ENCODE results near the gene POC1A.
A peak's percentile ranks its signal among the peaks of the same experiment; 100 is the strongest.

POC1A gene

DNA sequence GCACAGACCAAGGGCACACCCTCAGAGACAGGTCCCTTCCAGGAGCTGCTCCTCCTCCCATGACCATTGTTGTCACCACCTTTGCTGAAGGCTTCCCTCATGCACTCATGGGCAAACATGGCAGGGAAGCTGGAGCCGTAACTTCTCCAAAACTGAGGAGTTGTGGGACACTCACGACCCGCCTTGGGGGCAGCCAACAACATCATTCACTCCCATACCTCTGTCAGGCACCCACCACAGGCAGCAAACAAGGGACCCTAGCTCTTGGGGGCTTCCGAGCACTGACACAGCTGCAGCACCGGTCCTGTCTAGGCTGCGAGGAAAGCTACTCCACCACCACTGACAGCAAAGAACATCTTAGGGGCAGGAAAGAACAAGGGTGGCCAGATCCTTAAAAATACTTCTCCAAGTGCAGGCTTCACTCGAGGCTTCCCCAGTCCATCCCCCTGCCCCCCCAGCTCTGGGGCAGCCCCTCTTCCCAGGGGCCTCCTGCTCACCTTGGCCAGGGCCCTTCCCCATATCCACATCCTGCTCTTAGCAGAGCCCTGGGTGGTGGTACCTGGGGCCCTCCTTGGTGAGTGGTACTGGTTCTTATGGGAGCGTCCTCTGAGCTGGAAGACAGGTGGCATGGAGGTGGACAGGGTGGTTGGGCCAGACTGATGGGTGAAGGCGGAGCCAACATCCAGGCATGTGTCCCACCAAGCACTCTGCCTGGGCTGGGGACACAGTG lies 69.8 kb downstream of the POC1A start:
- DNase-seq (ENCODE audit: low spot score): no peak

DNA sequence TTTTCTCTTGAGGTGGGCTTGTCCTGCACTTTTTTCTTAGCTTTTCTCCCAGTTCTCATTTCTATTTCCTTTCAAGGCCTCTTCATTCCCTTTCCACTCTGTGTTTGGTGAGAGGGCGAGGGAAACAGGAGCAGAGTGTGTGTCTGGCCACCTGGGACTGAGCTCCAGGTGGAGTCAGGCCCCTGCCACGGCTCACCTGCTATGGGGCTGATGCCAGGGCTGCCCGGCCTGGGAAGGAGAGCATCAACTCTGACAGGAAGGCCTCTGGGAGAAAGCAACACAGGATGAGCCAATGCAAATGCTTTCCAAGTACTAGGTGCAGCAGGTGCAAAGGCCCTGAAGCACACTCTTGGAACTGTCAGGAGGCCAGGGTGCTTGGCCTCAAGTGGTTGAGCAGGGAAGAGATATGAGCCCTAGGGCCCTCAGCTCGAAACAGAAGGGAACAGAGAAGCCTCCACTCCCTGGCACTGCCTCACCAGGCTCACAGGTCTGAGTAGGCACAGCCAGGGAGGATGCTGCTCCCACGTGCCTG lies 70.6 kb downstream of the POC1A start:
- no peak for DNase-seq (ENCODE audit: low spot score)

DNA sequence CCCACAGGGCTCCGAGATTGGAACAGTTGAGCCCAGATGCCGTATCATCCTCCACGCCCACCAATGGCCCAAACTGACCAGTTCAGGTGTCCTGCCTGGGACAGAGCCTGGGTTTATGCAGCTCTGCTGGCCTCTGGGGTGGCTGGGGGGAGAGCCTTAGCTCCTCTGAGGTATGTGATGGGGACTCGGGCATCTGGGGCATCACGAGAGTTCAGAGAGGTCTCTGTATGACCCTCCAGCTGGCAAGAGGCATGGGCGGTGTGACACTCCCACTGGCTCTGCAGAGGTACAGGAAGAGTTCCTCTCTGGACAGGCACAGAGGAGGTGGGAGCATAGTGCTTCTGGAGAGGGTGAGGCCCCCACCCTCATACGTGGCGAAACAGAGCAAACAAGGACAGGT lies 71.3 kb downstream of the POC1A start:
- no peak for DNase-seq (ENCODE audit: low spot score)

DNA sequence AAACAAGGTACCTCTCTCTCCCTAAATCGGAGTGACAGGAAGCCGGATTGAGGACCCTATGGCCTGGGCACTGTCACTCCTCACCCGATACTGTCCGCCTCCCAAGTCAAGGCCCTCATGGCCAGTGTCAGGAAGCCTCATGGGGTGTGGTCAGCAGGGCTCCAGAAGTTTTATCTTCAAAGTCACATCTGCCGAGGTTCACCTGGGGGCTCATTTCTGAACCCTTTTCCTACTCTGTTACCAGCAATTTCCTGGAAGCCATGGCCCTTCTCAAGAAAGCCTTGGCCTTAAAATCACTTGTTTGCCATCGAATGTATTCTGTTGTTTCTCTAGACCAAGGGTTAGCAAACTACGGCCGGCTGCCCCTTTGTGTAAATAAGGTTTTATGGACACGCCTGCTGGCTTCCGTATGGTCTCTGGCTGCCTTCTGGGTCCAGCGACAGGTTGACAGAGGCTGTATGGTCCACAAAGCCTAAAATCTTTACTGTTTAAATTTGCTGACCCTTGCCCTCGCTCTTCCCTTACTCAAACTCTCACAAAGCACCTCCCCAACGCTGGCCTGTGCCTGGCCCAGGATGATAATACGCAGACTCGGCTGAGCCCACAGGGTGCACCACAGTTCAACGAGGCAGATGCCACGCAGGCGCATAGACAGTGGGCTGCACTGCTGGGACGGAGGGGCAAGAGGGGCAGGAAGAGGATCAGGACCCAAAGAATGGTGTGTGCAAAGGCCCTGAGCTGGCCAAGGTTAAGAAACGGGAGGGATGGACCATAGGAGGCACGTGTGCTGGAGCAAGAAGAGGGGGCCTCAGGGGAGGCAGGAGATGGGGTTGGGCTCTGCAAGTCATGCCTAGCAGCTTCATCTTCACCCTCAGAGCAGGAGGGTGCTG lies 73.1 kb downstream of the POC1A start:
- DNase-seq (ENCODE audit: low spot score): no peak

GRCh38 chr3:52079958-52080357 lies 74.3 kb downstream of the POC1A start:
- no peak for DNase-seq (ENCODE audit: low spot score)

DNA sequence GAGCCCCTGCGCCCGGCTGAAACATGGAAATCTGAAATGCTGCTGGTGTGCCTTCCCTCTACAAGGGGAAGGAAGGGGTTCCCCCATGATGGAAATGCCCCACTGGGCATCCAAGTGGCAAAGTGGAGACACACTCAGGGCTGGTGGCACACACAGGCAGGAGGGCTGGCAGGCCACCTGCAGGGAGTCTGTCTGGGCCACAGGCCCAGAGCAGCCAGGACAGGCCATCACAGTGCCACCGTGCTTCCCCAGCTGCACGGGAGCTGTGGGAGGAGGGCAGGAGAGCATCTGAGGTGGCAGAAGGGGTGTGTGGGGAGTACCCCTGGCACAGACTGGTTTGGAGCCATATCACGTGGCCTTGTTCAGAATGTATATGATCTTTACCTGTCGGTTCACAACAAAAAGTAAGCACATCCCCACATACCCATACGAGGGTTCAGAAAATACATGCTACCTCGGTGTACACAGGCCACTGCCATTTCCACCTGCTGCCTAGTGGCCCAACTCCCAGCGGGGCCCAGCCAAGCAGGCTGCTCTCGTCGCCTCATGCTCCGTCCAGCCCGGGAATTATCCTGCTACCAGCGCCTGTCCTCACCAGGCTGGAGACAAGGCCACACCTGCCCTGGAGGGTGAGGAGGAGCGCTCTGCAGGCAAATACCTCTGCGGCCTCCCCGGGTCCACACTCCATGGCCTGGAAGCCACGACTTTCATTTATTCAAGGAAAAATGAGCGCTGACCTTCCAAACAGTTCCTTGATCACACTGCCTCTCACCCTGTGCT lies 75.3 kb downstream of the POC1A start:
- DNase-seq (ENCODE audit: low spot score): no peak

- DNase-seq (ENCODE audit: low spot score): no peak
Observed at GRCh38 chr3:52077925-52078324, 76.3 kb downstream of the POC1A start.

DNA sequence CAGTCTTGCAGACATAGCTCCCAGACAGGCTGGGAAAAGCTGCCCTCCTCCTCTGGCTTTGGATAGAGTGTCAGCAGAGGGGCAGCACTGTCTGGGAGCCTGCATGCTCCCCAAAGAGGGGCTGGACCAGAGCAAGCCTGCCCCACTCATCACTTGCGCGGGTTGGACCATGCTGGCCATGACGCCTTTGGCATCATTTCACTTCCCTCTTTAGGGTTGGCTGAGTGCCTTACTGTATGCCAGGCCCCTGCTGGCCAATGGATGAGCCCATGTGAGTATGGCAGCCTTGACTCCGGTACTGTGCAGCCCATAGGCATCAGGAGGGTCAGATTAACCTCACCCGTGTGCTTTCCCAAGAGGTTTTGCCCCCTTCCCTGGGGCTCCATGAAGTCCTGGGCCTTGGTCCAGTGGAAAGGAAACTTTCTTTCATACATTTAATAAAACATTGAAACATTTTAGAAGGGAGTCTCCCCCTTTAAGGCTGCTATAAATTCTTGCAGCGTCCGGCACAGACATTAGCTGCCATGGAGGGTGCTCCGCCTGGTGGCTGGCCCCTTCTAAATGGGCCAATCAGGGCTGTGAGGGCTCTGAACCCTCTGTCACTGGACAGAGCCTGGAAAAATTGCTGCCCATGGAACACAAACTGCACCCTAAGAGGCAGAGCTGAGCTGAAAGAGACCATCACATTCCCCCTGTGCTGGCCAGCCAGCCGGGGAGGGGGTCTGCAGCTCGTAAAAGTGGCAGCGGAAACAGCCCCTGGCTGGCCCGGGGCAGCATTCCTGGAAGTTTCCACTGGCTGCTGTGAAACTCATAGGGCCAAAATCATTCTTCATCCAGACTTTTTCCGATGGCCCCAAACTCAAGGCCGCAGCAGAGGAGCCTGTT lies 77.1 kb downstream of the POC1A start:
- DNase-seq (ENCODE audit: low spot score): no peak

DNA sequence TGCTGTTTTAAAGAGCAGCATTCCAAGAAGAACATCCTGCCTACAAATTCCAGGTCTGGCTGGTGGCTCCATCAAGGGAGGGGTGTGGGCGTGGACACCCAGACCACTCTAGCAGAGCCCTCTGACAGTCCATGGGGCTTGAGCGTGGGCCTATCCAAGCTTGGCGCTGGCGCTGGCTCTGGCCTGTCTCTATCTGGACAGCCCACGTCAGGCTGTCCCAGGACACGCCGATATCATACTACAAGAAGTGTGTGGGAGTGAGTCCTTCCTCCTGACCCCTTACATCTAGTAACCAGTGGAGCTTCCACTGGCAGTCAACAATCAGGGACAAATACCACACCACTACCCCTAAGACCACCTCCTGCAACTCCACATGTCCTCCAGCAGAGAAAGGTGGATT lies 80.7 kb downstream of the POC1A start:
- no peak for DNase-seq (ENCODE audit: low spot score)

- DNase-seq (ENCODE audit: low spot score): no peak
Observed at GRCh38 chr3:52072471-52072870, 81.8 kb downstream of the POC1A start.

GRCh38 chr3:52072020-52072419 lies 82.2 kb downstream of the POC1A start:
- DNase-seq (ENCODE audit: low spot score): peak; percentile 31

DNA sequence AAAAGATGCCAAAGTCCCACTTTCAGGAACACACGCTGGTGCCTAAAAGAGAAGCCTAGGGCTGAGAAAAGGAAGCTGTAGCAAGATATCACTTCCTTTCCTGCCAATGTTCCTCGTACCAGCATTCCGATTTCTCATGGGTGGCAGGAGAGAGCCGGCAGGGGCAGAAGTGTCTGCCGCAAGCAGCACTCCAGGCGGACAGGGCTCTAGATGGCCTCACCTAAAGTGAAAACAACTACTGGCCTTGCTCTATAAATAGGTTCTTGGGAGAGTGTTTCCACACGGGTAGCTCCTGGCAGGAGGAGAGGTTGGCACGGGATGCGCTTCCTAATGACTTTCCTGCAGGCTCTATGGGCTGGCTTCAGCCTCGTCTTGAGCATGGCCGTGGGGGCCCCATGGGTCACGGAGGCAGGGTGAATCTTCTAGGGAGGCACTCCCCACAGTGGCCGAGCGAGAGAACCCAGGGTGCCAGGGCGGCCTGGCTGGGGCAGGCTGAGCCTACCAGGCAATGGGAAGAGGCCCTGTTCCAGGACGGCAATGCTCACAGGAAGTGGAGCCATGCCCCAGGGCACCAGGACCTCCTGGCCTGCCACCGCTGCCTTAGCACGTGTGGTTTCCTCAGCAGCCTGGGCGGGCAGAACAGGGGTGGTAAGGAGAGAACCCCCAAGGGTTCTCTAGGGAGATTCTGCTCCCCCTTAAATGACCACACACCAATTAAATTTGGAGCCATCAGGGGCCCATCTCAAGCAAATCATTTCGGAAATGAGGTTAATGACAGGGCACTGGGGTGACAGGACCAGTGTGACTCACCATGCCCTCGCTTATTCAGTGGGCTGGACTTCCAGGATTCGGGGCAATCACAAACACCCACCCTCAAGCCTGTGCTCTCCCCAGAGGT lies 83.2 kb downstream of the POC1A start:
- DNase-seq (ENCODE audit: low spot score): no peak

DNA sequence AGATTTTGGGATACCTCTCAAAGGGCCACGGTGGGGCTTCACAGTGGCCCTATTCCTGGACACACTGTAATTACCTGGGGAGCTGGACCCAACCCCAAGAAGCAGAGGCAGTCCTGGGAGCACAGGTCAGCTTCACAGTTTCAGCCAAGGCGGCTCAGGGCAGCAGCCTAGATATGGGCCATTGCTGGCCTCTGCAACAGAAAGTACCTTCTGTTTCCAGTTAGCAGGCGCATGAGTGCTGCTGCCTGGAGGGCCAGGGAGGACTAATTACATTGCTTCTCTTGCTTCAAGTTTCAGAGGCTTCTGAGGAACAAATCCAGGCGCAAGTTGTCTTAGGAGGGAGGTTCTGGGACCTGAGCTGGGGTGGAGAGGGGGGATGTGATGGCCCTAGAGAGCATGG lies 84.4 kb downstream of the POC1A start:
- no peak for DNase-seq (ENCODE audit: low spot score)

GRCh38 chr3:52069135-52069534 lies 85.1 kb downstream of the POC1A start:
- no peak for DNase-seq (ENCODE audit: low spot score)

DNA sequence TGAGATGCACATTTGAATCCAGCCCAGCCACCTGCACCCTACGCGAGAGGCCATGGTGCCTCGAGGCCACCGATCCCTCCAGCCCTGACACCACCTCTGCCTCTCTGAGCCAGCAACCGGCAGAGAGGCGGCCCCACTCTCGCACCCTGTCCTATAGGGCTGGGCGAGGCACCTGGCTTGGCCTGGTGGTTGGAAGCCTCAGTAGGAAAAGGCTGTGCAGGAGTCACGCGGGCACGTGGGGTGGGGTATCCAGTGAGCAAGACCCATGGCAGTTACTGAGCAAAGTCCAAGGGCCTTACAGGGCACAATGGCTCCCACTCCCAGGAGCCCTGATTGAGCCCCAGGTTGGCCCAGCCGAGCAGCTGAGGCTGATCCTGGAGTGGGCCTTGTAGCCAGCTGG lies 85.5 kb downstream of the POC1A start:
- DNase-seq (ENCODE audit: low spot score): no peak

DNA sequence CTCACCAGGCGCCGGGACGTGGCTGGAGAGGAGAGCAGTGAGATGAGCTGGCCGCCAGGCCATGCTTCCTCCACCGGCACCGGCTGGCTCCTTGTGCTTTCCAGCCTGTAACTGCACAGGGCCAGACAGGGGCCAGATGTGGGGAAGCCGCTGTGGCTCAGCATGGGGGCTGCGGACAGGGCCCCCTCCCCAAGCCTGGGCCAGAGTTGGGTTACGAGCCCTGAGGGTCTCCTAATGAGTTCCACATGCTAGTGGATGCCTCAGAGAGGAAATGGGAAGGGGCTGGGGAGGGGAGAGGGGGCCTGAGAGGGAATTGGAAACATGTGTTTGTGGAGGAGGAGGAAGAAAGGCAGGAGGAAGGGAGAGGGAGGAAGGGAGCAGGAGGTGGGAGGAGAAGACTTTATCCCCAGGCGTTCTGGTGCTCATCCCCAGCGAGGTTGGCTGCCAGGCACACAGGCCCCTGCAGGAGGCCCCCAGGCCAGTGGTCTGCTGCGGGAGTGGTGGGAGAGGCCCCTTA lies 86.1 kb downstream of the POC1A start:
- no peak for DNase-seq (ENCODE audit: low spot score)

- no peak for DNase-seq (ENCODE audit: low spot score)
Observed at GRCh38 chr3:52067526-52067925, 86.7 kb downstream of the POC1A start.

GRCh38 chr3:52067046-52067445 lies 87.2 kb downstream of the POC1A start:
- no peak for DNase-seq (ENCODE audit: low spot score)

GRCh38 chr3:52065264-52065756 lies 88.9 kb downstream of the POC1A start:
- peak; percentile 29 for DNase-seq (ENCODE audit: low spot score)

DNA sequence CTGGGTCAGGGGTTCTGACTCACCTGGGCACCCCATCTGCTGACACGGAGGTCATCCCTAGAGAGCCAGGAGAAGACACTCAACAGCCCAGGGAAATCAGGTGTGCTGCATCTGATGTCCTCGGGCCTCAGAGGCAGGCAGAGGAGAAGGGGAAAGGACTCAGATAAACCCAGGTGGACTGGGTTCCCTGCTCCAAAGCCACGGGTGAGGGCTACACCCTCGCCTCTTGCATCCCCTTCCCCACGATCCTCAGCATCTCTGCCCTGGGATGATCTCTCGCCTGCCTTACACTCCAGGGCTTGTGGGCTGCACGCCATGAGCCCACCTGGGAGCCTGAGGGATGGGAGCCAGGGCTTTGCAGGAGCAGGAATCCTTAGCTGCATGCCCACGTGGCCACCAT lies 89.7 kb downstream of the POC1A start:
- DNase-seq (ENCODE audit: low spot score): no peak

All from SW480 (cell line).